Measurements from ENCODE around the gene SYMPK.
"Not testable (repeated sequence)": the region's sequence is repeated elsewhere in the genome, so short reads cannot be mapped to it uniquely, and the experiment has no call there.

SYMPK gene

DNA sequence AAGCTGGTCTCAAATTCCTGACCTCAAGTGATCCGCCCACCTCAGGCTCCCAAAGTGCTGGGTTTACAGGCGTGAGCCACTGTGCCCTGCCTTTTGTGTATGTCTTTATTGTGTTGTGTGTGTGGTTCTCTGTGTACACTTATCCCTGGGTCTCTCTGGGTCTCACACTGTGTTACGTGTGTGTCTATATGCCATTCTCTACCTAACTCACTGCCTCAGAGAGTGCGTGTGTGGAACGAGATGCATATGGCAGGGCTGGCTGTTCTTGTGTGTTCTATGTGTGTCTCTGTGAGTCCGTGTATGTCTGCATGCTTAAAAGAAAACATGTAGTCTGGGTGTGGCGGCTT lies 11.6 kb upstream of the SYMPK start:
- DNase-seq (ENCODE audit: low read depth in 2 of 2) = no peak

DNA sequence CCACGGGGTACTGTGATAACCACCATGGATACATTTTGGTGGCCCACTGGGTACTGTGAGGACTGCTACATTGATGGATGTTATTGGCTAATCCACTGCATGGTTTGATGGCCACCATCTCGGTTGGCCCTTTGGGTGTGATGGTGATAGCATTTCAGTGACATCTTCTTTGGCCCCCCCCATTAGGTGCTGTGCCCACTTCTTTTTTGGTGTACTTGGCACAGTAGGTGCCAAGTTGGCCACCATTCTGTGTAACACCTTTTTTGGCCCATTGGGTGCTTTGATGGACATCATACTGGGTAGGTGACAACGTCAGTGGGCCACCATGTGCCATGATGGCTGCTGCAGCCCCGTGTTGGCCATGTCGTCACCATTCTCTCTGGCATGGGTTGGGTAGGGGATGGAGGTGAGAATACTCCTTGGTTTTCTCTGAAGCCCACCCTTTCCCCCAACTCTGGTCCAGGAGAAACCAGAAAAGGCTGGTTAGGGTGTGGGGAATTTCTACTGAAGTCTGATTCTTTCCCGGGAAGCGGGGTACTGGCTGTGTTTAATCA lies 10.3 kb upstream of the SYMPK start:
- no peak overlapping the region for H3K4me3 ChIP-seq (replicated peaks in 1 of 2; ENCODE audit: low read depth in 2 of 2, low read length in 2 of 2)
- TF ChIP-seq, protein P1, sequence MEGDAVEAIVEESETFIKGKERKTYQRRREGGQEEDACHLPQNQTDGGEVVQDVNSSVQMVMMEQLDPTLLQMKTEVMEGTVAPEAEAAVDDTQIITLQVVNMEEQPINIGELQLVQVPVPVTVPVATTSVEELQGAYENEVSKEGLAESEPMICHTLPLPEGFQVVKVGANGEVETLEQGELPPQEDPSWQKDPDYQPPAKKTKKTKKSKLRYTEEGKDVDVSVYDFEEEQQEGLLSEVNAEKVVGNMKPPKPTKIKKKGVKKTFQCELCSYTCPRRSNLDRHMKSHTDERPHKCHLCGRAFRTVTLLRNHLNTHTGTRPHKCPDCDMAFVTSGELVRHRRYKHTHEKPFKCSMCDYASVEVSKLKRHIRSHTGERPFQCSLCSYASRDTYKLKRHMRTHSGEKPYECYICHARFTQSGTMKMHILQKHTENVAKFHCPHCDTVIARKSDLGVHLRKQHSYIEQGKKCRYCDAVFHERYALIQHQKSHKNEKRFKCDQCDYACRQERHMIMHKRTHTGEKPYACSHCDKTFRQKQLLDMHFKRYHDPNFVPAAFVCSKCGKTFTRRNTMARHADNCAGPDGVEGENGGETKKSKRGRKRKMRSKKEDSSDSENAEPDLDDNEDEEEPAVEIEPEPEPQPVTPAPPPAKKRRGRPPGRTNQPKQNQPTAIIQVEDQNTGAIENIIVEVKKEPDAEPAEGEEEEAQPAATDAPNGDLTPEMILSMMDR (IDR thresholded peaks at IDR 0.05; ENCODE audit: low read depth, low read length) = no peak
- DNase-seq (ENCODE audit: low read depth in 2 of 2) = no peak

More for the DNA sequence above, 11.6 kb upstream of the SYMPK start:
- no peak overlapping the region for H3K4me3 ChIP-seq (replicated peaks in 1 of 2; ENCODE audit: low read depth in 2 of 2, low read length in 2 of 2)
- TF ChIP-seq, protein P1 (IDR thresholded peaks at IDR 0.05; ENCODE audit: low read depth, low read length) = no peak

DNA sequence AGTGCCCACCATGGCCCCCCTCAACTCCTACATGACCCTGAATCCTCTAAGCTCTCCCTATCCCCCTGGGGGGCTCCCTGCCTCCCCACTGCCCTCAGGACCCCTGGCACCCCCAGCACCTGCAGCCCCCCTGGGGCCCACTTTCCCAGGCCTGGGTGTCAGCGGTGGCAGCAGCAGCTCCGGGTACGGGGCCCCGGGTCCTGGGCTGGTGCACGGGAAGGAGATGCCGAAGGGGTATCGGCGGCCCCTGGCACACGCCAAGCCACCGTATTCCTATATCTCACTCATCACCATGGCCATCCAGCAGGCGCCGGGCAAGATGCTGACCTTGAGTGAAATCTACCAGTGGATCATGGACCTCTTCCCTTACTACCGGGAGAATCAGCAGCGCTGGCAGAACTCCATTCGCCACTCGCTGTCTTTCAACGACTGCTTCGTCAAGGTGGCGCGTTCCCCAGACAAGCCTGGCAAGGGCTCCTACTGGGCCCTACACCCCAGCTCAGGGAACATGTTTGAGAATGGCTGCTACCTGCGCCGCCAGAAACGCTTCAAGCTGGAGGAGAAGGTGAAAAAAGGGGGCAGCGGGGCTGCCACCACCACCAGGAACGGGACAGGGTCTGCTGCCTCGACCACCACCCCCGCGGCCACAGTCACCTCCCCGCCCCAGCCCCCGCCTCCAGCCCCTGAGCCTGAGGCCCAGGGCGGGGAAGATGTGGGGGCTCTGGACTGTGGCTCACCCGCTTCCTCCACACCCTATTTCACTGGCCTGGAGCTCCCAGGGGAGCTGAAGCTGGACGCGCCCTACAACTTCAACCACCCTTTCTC lies 9.4 kb upstream of the SYMPK start:
- DNase-seq (ENCODE audit: low read depth in 2 of 2) = no peak
- no peak overlapping the region for H3K4me3 ChIP-seq (replicated peaks in 1 of 2; ENCODE audit: low read depth in 2 of 2, low read length in 2 of 2)
- TF ChIP-seq, protein P1 (IDR thresholded peaks at IDR 0.05; ENCODE audit: low read depth, low read length) = no peak

DNA sequence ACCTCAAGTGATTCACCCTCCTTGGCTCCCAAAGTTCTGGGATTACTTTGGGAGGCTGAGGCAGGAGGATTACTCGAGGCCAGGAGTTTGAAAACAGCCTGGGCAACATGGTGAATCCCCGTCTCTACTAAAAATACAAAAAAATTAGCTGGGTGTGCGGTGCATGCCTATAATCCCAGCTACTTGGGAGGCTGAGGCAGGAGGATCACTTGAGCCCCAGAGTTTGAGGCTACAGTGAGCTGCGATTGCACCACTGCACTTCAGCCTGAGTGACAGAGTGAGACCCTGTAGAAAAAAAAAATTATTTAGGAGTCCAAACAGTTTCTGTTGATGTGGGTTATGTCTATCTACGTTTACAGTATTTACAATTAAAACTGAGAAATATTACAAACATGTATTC lies 7.9 kb upstream of the SYMPK start:
- TF ChIP-seq, protein P1 (IDR thresholded peaks at IDR 0.05; ENCODE audit: low read depth, low read length) = no peak
- no peak for DNase-seq (ENCODE audit: low read depth in 2 of 2)
- H3K4me3 ChIP-seq (replicated peaks in 1 of 2; ENCODE audit: low read depth in 2 of 2, low read length in 2 of 2) = no peak overlapping the region

DNA sequence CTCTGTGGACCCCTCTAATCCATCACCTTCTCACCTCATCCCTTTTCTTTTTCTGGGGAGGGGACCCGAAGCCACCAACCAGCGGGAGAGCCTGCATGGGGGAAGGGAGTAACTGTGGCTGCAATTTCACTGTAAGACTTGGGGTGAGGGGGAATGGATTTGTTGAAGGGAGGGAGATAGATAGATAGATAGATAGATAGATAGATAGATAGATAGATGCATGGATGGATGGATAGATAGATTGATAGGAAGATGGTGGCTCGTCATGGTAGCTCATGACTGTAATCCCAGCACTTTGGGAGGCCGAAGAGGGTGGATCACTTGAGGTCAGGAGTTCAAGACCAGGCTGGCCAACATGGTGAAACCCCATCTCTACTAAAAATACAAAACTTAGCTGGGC lies 4.3 kb upstream of the SYMPK start:
- not testable (repeated sequence) for DNase-seq (ENCODE audit: low read depth in 2 of 2); H3K4me3 ChIP-seq (replicated peaks in 1 of 2; ENCODE audit: low read depth in 2 of 2, low read length in 2 of 2)

DNA sequence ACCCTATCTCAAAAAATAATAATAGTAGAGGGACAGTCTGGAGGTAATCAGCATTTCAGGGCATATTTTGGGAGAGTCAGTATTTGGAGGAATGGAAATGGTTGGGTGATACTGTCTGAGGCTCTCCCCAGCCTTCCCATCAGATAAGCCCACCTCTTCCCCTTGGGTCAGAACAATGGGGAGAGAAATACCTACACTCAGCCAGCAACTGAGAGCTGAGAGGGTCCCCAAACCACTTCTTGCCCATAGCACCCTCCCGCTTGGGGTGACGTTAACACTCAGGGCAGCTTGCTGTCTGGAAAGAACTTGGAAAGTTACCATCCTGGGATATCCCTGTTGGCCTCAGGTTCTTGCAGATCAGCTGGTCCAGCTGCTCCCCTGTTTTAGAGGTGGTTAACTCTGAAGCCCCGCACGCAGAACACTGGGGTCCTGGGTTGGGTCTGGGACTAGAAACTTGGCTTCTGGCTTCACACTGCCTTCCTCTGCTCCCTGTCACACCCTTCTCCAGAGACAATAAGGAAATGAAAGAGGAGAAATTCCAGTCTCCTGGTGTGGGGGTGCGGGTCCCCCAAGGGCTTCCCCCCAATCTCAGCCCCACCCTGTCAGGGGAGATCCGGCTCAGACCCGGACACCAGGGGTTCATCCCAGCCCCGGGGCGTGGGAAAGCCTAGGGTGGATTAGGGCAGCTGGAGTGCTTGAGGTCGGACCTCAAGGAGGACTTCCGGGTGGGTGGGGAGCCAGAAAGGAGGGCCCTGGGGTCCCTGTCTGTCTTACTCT lies 3.6 kb upstream of the SYMPK start:
- TF ChIP-seq, protein P1 (IDR thresholded peaks at IDR 0.05; ENCODE audit: low read depth, low read length) = no peak
- DNase-seq (ENCODE audit: low read depth in 2 of 2) = no peak

DNA sequence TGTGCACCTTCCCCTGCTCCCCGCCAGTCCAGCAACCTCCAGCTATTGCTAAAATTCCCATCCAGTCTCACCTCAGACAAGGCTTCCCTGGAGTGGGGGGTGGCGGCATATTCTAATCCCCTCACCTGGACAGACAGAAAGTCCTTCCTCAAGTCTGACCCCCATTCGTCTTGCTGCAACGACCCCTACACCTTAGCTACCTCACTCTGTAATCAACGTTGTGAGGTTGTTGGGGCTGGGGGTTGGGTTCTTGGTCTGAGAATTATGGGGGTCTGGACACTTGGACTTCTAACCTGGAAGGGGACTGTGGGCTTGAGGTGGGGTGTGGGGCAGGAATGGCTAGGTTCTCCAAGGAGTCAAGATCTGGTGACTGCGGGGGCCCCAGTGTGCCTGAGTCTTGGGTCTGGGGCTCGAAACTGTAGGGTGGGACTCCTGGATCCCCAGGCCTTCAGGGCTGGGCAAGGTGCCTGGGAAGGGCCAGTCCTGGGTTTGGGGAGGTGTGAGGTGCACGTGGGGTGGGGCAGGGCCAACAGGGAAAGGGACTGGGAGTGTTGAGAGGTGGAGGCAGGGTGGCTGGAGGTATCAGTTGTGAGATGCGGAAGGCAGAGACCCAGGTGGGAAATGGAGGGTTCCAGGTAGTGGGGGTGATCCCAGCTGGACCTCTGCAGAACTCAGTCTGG lies 2.5 kb upstream of the SYMPK start:
- TF ChIP-seq, protein P1 (IDR thresholded peaks at IDR 0.05; ENCODE audit: low read depth, low read length) = no peak
- no peak overlapping the region for H3K4me3 ChIP-seq (replicated peaks in 1 of 2; ENCODE audit: low read depth in 2 of 2, low read length in 2 of 2)
- no peak for DNase-seq (ENCODE audit: low read depth in 2 of 2)

More for the DNA sequence above, 3.6 kb upstream of the SYMPK start:
- H3K4me3 ChIP-seq (replicated peaks in 1 of 2; ENCODE audit: low read depth in 2 of 2, low read length in 2 of 2) = no peak overlapping the region

Data from cardiac fibroblast (primary cell).